Spleen (tissue), 11 donors: ENCODE data around the gene RAB5B. TPM values are rescaled to one million over a fixed set of nuclear protein-coding genes. Genes with fewer than 3 reads are reported as not detected.
A peak's percentile ranks its signal among the peaks of the same experiment; 100 is the strongest.

Source experiments
- DNase-seq: peaks from one replicate; pipeline ENCODE4 v3.0.0-alpha.2; 2020
- H3K27ac ChIP-seq, 8 donors: fragments of 200-600 bp; sonication (generic) in 7 of 8; 1 replicate in 4 of 8; 2 replicates in 4 of 8; pipeline versions ENCODE4 v1.5.0 to v1.8.0; 2016 to 2021; ENCODE audit warnings: inconsistent platforms in 4 of 8, mild to moderate bottlenecking in 4 of 8, moderate library complexity in 1 of 8
- H3K27me3 ChIP-seq, 7 donors: fragments of 200-600 bp; sonication (generic) in 6 of 7; replicated peaks in 1 of 7; 1 replicate in 4 of 7; 2 replicates in 3 of 7; pipeline versions ENCODE4 v1.5.0 to v1.8.0; 2016 to 2021; ENCODE audit warnings: inconsistent platforms in 3 of 7, mild to moderate bottlenecking in 1 of 7
- H3K36me3 ChIP-seq, 6 donors: fragments of 200-600 bp; sonication (generic) in 5 of 6; 1 replicate in 4 of 6; 2 replicates in 2 of 6; pipeline versions ENCODE4 v1.5.0 to v1.8.0; 2016 to 2021; ENCODE audit warnings: inconsistent platforms in 2 of 6
- H3K4me1 ChIP-seq, 6 donors: fragments of 200-600 bp; sonication (generic) in 5 of 6; 1 replicate in 3 of 6; 2 replicates in 3 of 6; pipeline versions ENCODE4 v1.5.0 to v1.8.0; 2016 to 2021; ENCODE audit warnings: inconsistent platforms in 3 of 6
- H3K4me3 ChIP-seq, 8 donors: fragments of 200-600 bp; sonication (generic) in 7 of 8; 1 replicate in 4 of 8; 2 replicates in 4 of 8; pipeline versions ENCODE4 v1.5.0 to v1.8.0; 2016 to 2021; ENCODE audit warnings: inconsistent platforms in 4 of 8, mild to moderate bottlenecking in 4 of 8, moderate library complexity in 2 of 8
- H3K9me3 ChIP-seq, 8 donors: fragments of 200-600 bp; sonication (generic) in 7 of 8; 1 replicate in 4 of 8; 2 replicates in 4 of 8; pipeline versions ENCODE4 v1.5.0 to v1.8.0; 2016 to 2021; ENCODE audit warnings: inconsistent platforms in 4 of 8
- POLR2A ChIP-seq, 3 donors: fragments of 450-650 bp; IDR thresholded peaks; one replicate each; pipeline ENCODE4 v1.5.1; 2017; ENCODE audit warnings: antibody characterized with exemption in 3 of 3, mild to moderate bottlenecking in 1 of 3
- POLR2AphosphoS5 ChIP-seq, 3 donors: sonication (generic); formaldehyde crosslinking; IDR thresholded peaks; one replicate each; pipeline ENCODE4 v1.5.1; 2017; ENCODE audit warnings: antibody characterized with exemption in 3 of 3
- whole genome bisulfite sequencing, 5 donors: extraction: QIAGEN DNeasy Blood & Tissue Kit in 3 of 5; methylation state at CpG; one replicate each; pipeline versions ENCODE4 v1.1.5 to v1.1.7; 2013 to 2018; 5-methylcytosine and 5-hydroxymethylcytosine counted together
- intact Hi-C: fragments of 100-400 bp; cut with DNase I; formaldehyde crosslinking; loops from one replicate; pipeline ENCODE4 v1.15.0; 2023; ENCODE audit warnings: low total_unique reads
- polyA plus RNA-seq, 3 donors: library from polyadenylated mRNA; stranded (reverse); fragments of 200-250 nt; gene quantifications; one replicate each; pipeline ENCODE4 v1.2.1, GENCODE V29; 2013
- total RNA-seq, 7 donors: library from RNA; depleted of rRNA in 3 of 7; stranded (reverse); fragments of >200 nt in 3 of 7; fragmentation: NEBNext Ultra II Directional in 4 of 7; extraction: Animal tissue kit (Norgen Biotek cat#: 25700) in 4 of 7; gene quantifications; one replicate each; pipeline versions ENCODE4 v1.1.0 to v1.2.1, GENCODE V29; 2016 to 2021
- TF ChIP-seq, protein P1 (sequence below), 11 experiments: fragments of 200-600 bp in 7 of 11; fragments of 450-650 bp in 4 of 11; sonication (generic) in 4 of 11; IDR thresholded peaks in 8 of 11; conservative IDR thresholded peaks in 3 of 11; 1 replicate in 7 of 11; 2 replicates in 4 of 11; pipeline versions ENCODE4 v1.4.0 to v1.8.0; 2016 to 2021; ENCODE audit warnings: antibody characterized with exemption in 11 of 11, inconsistent platforms in 4 of 11, mild to moderate bottlenecking in 1 of 11
- donor health status: healthy with polysubstance abuse.
- donor health status: DM: no; HTN: no; CAD: no; lungs with moderate emphysema.
- donor health status: DM: no; HTN: no; CAD: no.
- donor health status: Bipolar disorder and iron deficiency.
- donor health status: healthy.
- donor health status: DM: no; HTN: no; CAD: no.
- donor health status: DM: yes; HTN: yes; CAD: no.

RAB5B gene
- total and polyA plus RNA-seq, 10 donors, result 30.9 to 101 (median 81.4) TPM

DNA sequence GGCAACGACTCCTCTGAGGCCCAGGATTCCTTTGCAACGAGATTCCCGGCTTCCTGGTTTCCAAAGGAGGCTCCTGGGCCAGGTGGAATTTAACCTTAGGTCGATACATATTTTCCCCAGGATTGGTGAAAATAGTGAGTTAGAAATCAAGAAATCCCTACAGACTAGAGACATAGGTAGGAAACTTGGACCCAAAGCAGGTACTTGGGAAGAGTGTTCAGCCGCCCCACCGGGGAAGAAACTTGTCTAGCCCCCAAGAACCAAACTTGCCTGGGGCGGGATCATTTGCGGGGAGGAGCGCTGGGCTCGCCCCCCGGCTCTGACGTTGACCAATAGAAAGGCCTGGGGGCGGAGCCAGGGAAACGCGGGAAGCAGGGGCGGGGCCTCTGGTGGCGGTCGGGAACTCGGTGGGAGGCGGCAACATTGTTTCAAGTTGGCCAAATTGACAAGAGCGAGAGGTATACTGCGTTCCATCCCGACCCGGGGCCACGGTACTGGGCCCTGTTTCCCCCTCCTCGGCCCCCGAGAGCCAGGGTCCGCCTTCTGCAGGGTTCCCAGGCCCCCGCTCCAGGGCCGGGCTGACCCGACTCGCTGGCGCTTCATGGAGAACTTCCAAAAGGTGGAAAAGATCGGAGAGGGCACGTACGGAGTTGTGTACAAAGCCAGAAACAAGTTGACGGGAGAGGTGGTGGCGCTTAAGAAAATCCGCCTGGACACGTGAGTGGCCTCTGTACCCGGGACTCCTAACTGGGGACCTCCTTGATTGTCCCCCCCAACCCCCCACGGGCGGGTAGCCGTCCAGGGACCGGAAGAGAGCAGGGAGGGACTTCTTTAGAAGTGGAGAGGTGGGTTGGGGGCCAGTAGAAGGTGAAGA, 7.2 kb upstream of the RAB5B start, which contains the start of gene CDK2:
TSS of gene CDK2 (plus strand) at position 423 of the 874 bp plus-strand sequence. CDS start at position 602, 179 bp downstream.
- no peaks in the 10 kb centered on the region for H3K27me3 ChIP-seq
- H3K4me3 ChIP-seq, result peak within 1 kb of the TSS; percentile 59 to 96 (median 76)
- 0 to 1% (median 0%) methylated on average over 43 to 45 of the region's 45 CpGs for WGBS, 5 donors
- intact Hi-C loops, result no loop called here
- TF ChIP-seq POLR2AphosphoS5 (IDR thresholded peaks at IDR 0.05) (peak; percentile 85 to 92 (median 90)), POLR2A (IDR thresholded peaks at IDR 0.05) (peak in 1 of 3 donors; percentile 16)
- TF ChIP-seq, protein P1, sequence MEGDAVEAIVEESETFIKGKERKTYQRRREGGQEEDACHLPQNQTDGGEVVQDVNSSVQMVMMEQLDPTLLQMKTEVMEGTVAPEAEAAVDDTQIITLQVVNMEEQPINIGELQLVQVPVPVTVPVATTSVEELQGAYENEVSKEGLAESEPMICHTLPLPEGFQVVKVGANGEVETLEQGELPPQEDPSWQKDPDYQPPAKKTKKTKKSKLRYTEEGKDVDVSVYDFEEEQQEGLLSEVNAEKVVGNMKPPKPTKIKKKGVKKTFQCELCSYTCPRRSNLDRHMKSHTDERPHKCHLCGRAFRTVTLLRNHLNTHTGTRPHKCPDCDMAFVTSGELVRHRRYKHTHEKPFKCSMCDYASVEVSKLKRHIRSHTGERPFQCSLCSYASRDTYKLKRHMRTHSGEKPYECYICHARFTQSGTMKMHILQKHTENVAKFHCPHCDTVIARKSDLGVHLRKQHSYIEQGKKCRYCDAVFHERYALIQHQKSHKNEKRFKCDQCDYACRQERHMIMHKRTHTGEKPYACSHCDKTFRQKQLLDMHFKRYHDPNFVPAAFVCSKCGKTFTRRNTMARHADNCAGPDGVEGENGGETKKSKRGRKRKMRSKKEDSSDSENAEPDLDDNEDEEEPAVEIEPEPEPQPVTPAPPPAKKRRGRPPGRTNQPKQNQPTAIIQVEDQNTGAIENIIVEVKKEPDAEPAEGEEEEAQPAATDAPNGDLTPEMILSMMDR (IDR thresholded peaks at IDR 0.05 in 8 of 11, conservative IDR thresholded peaks at IDR 0.05 in 3 of 11), result no peak
- H3K36me3 ChIP-seq, result peaks cover 0 to 34% (median 2%) of the 10 kb centered on the region in 6 donors
- peak within 1 kb of the TSS; percentile 51 to 92 (median 88) for H3K27ac ChIP-seq
- H3K4me1 ChIP-seq, result peaks cover 6 to 38% (median 25%) of the 10 kb centered on the region in 6 donors
- peak; percentile 95 for DNase-seq
- H3K9me3 ChIP-seq, result no peaks in the 10 kb centered on the region

- H3K4me1 ChIP-seq, result peaks cover 12 to 54% (median 37%) of the 10 kb centered on the region in 6 donors
- peaks cover 0 to 37% (median 2%) of the 10 kb centered on the region in 6 donors for H3K36me3 ChIP-seq
- intact Hi-C loops, result no loop called here
- no peak overlapping the region for H3K27ac ChIP-seq
- H3K9me3 ChIP-seq, result no peaks in the 10 kb centered on the region
- no peaks in the 10 kb centered on the region for H3K27me3 ChIP-seq
- no peak for TF ChIP-seq POLR2AphosphoS5 (IDR thresholded peaks at IDR 0.05)
- TF ChIP-seq, protein P1 (IDR thresholded peaks at IDR 0.05 in 8 of 11, conservative IDR thresholded peaks at IDR 0.05 in 3 of 11), result no peak
- TF ChIP-seq POLR2A (IDR thresholded peaks at IDR 0.05), result no peak
- WGBS, 5 donors, result 79 to 89% (median 83%) methylated on average over 4 of the region's 4 CpGs
- H3K4me3 ChIP-seq, result no peak overlapping the region
- no peak for DNase-seq
Observed at GRCh38 chr12:55969356-55969755, 4.5 kb upstream of the RAB5B start.

DNA sequence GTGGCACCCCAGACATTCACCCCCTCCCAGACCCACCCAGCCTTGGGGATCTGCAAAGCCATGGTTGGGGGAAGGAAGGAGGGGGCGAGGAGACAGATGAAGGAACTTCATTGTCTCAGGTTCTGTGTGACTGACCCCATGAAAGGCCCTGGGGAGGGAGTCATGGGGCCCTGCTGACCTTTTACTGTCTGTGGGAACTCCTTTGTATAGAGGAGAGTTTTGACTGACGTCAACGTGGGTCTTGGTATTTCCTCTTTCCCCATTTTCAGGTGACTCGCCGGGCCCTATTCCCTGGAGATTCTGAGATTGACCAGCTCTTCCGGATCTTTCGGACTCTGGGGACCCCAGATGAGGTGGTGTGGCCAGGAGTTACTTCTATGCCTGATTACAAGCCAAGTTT, 3.1 kb upstream of the RAB5B start:
- WGBS, 5 donors, result 78 to 92% (median 82%) methylated on average over 7 of the region's 7 CpGs
- intact Hi-C loops, result no loop called here
- Histone ChIP-seq H3K27ac (no peak overlapping the region), H3K9me3 (no peaks in the 10 kb centered on the region), H3K4me1 (peaks cover 24 to 65% (median 49%) of the 10 kb centered on the region in 6 donors), H3K27me3 (no peaks in the 10 kb centered on the region), H3K36me3 (peaks cover 0 to 38% (median 2%) of the 10 kb centered on the region in 6 donors), H3K4me3 (no peak overlapping the region)
- TF ChIP-seq, protein P1 (IDR thresholded peaks at IDR 0.05 in 8 of 11, conservative IDR thresholded peaks at IDR 0.05 in 3 of 11), result no peak
- TF ChIP-seq POLR2A (IDR thresholded peaks at IDR 0.05), result no peak
- TF ChIP-seq POLR2AphosphoS5 (IDR thresholded peaks at IDR 0.05), result no peak
- no peak for DNase-seq

DNA sequence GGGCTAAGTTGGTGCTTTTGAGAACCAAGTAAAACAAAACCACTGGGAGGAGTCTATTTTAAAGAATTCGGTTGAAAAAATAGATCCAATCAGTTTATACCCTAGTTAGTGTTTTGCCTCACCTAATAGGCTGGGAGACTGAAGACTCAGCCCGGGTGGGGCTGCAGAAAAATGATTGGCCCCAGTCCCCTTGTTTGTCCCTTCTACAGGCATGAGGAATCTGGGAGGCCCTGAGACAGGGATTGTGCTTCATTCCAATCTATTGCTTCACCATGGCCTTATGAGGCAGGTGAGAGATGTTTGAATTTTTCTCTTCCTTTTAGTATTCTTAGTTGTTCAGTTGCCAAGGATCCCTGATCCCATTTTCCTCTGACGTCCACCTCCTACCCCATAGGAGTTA, 1.8 kb upstream of the RAB5B start:
- 70 to 82% (median 78%) methylated on average over 3 of the region's 3 CpGs for WGBS, 5 donors
- intact Hi-C loops, result no loop called here
- DNase-seq, result no peak
- H3K36me3 ChIP-seq, result peaks cover 0 to 51% (median 2%) of the 10 kb centered on the region in 6 donors
- TF ChIP-seq POLR2AphosphoS5 (IDR thresholded peaks at IDR 0.05), result no peak
- TF ChIP-seq, protein P1 (IDR thresholded peaks at IDR 0.05 in 8 of 11, conservative IDR thresholded peaks at IDR 0.05 in 3 of 11), result no peak
- no peak for TF ChIP-seq POLR2A (IDR thresholded peaks at IDR 0.05)
- H3K9me3 ChIP-seq, result no peaks in the 10 kb centered on the region
- peaks cover 29 to 67% (median 53%) of the 10 kb centered on the region in 6 donors for H3K4me1 ChIP-seq
- H3K4me3 ChIP-seq, result no peak overlapping the region
- H3K27ac ChIP-seq, result peak overlapping the region in 7 of 8 donors; percentile 89 to 97 (median 94)
- H3K27me3 ChIP-seq, result no peaks in the 10 kb centered on the region
